GM19099 (cell line): ENCODE measurements around the gene PLEKHA7.

Source experiments
- POLR2A ChIP-seq: IDR thresholded peaks from 3 replicates; pipeline ENCODE4 v1.6.1; 2011; ENCODE audit warnings: low read depth; ENCODE audit not compliant: insufficient read length; ENCODE audit errors: extremely low read depth

Gene PLEKHA7

GRCh38 chr11:16737818-16738192 is 276.4 kb downstream of the PLEKHA7 start:
- TF ChIP-seq POLR2A: no peak
